ENCODE measurements around the gene KCNH8. TPM values are rescaled to one million over a fixed set of nuclear protein-coding genes. Genes with fewer than 3 reads are reported as not detected.

The KCNH8 gene
- total and polyA plus RNA-seq, 10 of the 15 experiments (the other 5 are each of a cell fraction or from before 2014, with no cell fraction given) = under 0.01 to 0.18 (median 0.07) TPM; not detected in 2

DNA sequence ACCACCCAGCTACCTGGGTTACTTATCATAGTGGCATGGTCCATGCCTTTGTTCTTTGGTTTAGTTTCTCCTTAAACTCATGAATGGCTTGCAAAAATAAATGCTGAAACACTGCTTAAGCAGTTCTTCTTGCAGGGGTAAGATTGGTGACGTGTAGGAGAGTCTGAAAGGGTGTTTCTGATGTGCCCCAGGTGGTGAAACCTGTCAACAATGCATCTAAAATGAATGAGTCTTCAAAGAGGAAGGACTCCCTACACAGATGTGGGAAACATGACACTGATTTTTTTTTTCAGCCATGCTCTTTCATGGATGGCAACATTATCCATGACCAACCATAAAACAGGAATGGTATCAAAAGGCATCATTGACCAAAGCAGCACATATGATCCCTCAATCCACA, 72.0 kb downstream of the KCNH8 start:
- DNase-seq (ENCODE audit: low read depth, low spot score) (no peak), ATAC-seq (no peak), FAIRE-seq (no peak)
- H3K27me3 ChIP-seq (replicated peaks in 1 of 2; ENCODE audit: control insufficient read depth in 2 of 2, insufficient read depth in 2 of 2, low read length in 1 of 2) = no peaks in the 10 kb centered on the region
- WGBS (ENCODE audit: insufficient coverage, insufficient replicate concordance, low lambda C conversion rate, missing lambda C conversion rate) = 0% methylated on average over 1 of the region's 1 CpG
- BruUV-seq (replicated peaks) = no TSS peak
- intact Hi-C loops (cut with micrococcal nuclease; ENCODE audit: unreplicated experiment) = no loop called here
- ChIA-PET CTCF (interaction anchor here (0.6 to 1.2 kb wide), 2 partner anchors 178 to 504 kb away, joined by 3 read pairs; no protein-coding TSS in a partner anchor), SMC1A (ENCODE audit: uncharacterized antibody, unreplicated experiment) (interaction anchor here (1.4 to 1.6 kb wide), 2 partner anchors 8 to 129 kb away, joined by 4 read pairs; no protein-coding TSS in a partner anchor), RAD21 (ENCODE audit: unreplicated experiment) (no interaction called here), POLR2A (no interaction called here)
- H3K9ac ChIP-seq (ENCODE audit: control insufficient read depth, insufficient read depth, low read length) = no peak overlapping the region
- no peak overlapping the region for H2AFZ ChIP-seq (ENCODE audit: control insufficient read depth, low read depth, low read length)
- H3K4me3 ChIP-seq = no peak overlapping the region
- no peak for TF ChIP-seq LARP7 (IDR thresholded peaks at IDR 0.05)
- no peak for TF ChIP-seq NFXL1 (IDR thresholded peaks at IDR 0.05; ENCODE audit: borderline replicate concordance)
- TF ChIP-seq RELB (IDR thresholded peaks at IDR 0.05; ENCODE audit: low read depth) = no peak
- TF ChIP-seq KLF5 (IDR thresholded peaks at IDR 0.05; ENCODE audit: partially characterized antibody) = no peak
- TF ChIP-seq TBL1XR1 (IDR thresholded peaks at IDR 0.05; ENCODE audit: low read depth, low read length) = no peak
- no peak for TF ChIP-seq ZZZ3 (IDR thresholded peaks at IDR 0.05; ENCODE audit: control insufficient read depth, insufficient read length, low read depth)
- TF ChIP-seq CBX3 (IDR thresholded peaks at IDR 0.05; ENCODE audit: borderline replicate concordance, low read depth) = no peak
- no peak for TF ChIP-seq ZNF384 (IDR thresholded peaks at IDR 0.05; ENCODE audit: borderline replicate concordance, low read depth, low read length)
- TF ChIP-seq SPI1 (IDR thresholded peaks at IDR 0.05; ENCODE audit: borderline replicate concordance, insufficient read depth, low read depth, low read length) = no peak
- no peak for TF ChIP-seq YBX1 (IDR thresholded peaks at IDR 0.05)
- H3K36me3 ChIP-seq (ENCODE audit: control insufficient read depth in 2 of 2, insufficient read depth in 2 of 2, low read length in 1 of 2) = no peaks in the 10 kb centered on the region
- H3K79me2 ChIP-seq (ENCODE audit: control insufficient read depth, insufficient read depth, low read length) = no peaks in the 10 kb centered on the region
- no peak overlapping the region for H3K4me2 ChIP-seq (ENCODE audit: control insufficient read depth, insufficient read depth)
- in situ Hi-C loops (cut with MboI) = no loop called here
- H3K9me3 ChIP-seq (replicated peaks; ENCODE audit: control insufficient read depth, insufficient read depth, low read length) = no peaks in the 10 kb centered on the region
- no peak overlapping the region for H3K27ac ChIP-seq (ENCODE audit: control insufficient read depth, insufficient read depth)
- no peaks in the 10 kb centered on the region for H4K20me1 ChIP-seq (ENCODE audit: control insufficient read depth, insufficient read depth)
- no peaks in the 10 kb centered on the region for H3K4me1 ChIP-seq (ENCODE audit: control insufficient read depth, insufficient read depth, low read length)
